HG03354 (cell line): ENCODE data around the gene MAG.

Experiments
- ATAC-seq: cut with Tn5 transposase; IDR thresholded peaks from one replicate; pipeline ENCODE4 v1.9.1; 2021; ENCODE audit warnings: mild to moderate bottlenecking; ENCODE audit not compliant: unreplicated experiment, poor library complexity, severe bottlenecking

The MAG gene

DNA sequence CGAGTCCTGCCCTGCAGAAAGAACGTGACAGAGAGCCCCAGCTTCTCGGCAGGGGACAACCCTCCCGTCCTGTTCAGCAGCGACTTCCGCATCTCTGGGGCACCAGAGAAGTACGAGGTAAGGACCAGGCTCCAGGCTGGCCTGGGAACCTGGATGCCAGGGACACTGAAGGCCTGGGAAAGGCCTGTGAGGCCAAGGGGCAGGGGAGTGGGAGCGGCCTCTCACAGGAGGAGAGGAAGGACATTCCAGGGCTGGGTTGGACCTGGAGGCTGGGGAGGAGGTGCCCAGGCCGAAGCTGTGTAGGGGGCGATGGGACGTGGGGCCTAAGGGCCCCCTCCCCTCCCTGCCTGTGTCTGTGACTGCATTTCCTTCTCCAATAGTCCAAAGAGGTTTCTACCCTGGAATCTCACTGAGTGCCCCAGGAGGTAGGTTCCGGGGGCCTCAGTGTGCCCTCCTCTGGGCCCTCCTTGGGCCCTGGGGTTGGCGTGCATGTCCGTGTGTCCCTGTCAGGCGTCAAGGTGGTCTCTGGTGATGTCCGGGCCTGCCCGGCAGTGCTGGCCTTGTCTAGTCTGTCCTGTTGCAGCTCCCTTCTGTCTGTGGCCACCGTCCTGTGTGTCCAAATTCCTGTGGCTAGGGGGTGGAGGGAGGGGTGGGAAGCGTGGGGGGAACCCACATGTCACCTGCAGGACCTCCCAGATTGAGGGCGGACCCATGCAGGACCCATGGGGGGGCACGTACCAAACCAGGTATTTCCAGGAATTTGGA lies 20.1 kb downstream of the MAG start:
- ATAC-seq: no peak

DNA sequence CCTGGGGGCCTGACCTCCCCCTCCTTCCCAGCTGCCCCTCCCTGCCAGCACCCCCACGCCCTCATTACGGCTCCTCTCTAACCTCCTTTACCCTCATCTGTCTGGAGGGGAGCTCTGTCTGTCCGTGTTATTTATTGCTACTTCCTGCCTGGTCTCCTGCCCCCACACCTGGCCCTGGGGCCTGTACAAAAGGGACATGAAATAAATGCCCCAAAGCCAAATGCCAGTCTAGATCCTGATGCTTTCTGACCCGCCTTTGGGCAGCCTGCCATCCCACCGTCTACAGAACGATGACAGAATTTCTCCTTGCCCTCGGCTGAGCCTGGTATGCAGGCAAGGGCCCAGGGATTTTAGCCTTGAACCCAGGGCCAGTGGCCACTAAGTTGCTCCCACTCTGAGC lies 21.6 kb downstream of the MAG start:
- ATAC-seq: no peak

DNA sequence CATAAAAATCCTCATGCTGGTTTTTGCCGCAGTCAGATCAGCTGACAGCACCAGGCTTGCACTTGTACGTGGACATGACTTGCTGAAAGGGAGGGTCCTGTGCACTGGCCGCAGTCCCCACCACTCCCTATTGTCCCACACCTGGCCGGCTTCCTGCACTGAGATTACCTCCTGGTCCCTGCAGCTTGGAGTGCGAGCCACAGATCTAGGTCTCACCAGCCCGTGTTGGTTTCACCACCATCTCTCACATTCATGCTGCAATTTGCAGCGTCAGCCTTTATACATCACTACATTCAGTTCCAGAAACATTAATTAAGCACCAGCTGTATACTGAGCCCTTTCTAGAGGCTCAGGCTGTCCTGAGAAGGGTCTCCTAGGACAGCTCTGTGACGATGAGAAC lies 22.1 kb downstream of the MAG start:
- ATAC-seq: no peak

DNA sequence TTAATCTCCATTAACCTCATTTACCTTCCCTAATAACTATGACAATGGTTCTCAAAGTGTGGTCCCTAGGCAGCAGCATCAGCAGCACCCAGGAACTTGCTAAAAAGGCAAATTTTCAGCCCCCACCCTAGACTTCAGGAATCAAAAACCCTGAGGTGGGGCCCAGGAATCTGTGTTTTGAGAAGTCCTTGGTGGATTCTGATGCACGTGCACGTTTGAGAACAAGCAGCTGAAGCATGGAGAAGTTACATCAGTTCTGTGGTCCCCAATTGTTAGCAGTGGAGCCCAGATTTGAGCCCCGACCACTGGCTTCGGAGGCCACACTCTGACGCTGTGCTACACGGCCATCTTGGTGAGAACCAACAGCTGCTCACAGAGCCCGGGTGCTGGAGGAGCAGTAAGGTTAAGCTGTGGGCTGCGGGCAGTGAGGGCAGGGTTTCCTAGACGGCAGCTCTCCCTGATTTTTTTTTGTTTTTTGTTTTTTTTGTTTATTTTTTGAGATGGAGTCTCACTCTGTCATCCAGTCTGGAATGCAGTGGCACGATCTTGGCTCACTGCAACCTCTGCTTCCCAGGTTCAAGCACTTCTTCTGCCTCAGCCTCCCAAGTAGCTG lies 23.0 kb downstream of the MAG start:
- no peak for ATAC-seq

DNA sequence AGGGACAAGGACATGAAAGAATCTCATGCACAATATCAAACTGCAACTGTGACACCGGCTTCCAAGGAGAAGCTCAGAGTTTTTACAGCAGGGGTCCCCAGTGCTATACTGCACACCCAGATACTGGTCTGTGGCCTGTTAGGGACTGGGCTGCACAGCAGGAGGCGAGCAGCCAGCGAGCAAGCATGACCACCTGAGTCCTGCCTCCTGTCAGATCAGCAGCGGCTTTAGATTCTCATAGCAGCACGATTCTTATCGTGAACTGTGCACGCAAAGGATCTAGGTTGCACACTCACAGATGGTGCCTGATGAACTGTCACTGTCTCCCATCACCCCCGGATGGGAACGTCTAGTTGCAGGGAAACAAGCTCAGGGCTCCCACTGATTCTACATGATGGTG lies 23.9 kb downstream of the MAG start:
- ATAC-seq: no peak

DNA sequence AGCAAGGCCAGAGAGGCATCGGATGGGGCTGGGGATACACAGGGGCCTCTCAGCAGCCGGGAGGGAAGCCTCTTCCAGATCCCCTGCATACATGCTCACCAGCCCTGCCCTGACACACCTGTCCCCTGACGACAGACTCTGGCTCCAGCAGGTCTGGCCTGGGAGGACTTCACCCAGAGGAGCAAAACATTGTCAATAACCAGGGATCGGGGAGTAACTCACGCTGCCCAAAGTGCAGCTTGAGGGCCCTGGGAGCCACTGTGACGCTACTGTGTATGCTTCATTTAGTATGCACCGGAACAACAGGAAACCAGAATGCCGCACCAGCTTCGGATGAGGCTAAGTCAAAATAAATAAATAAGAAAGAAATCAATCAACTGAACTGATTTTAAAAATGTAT lies 24.6 kb downstream of the MAG start:
- ATAC-seq: no peak

DNA sequence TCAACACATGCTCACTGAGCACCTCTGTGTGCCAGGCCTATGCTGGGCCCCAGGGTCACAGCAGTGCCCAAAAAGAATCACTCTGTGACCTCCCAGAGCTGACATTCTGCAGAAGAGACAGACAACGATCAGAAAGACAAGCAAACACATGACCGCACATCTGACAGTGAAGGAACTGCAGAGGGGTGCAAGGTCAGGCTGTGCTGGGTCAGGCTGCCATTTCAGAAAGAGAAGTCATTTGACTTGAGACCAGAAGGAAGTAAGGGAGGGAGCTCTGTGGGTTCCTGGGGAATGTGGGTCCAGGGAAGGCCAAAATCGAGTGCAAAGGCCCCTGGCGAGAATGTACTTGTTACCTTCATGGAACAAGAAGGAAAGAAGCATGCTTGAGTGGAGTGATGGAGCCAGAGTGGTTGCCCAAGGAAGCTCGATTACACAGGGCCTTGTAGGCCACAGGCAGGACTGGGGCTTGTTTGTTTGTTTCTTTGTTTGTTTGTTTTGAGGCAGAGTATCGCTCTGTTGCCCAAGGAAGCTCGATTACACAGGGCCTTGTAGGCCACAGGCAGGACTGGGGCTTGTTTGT lies 25.6 kb downstream of the MAG start:
- no peak for ATAC-seq

DNA sequence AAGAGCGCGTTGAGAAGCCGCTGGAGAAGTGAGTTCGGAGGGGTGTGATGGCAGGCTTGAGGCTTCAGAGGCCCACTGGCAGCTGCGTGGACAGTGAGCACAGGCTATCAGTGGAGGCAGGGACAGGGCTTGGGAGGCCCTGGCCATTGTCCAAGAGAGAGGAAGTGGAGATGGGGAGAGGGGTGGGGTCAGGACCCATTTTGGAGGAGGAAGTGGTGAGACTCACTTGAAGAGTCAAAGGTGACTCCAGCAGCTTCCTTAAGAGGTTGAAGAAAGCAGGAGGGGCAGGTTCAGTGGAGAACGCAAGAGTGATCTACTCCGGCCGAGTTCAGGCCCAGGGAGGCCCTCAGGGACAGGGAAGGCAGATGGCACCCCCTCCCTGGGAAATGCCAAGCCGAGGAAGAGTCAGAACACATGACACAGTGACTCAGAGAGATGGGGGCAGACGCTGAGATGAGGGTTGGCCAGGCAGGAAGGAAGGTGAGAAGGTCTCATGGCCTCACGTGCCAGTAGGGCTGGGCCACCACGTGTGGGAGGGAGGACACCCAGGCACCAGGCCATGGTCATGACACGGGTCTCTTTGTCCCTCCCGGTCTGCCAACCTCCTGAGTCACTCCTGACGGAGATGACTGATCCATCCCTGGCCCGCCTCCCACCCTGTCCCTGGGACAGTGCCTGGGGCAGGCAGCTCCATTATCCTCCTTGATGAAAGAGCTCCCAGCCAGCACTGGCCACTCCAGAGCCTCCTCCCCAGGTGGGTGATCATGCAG lies 26.9 kb downstream of the MAG start:
- no peak for ATAC-seq

DNA sequence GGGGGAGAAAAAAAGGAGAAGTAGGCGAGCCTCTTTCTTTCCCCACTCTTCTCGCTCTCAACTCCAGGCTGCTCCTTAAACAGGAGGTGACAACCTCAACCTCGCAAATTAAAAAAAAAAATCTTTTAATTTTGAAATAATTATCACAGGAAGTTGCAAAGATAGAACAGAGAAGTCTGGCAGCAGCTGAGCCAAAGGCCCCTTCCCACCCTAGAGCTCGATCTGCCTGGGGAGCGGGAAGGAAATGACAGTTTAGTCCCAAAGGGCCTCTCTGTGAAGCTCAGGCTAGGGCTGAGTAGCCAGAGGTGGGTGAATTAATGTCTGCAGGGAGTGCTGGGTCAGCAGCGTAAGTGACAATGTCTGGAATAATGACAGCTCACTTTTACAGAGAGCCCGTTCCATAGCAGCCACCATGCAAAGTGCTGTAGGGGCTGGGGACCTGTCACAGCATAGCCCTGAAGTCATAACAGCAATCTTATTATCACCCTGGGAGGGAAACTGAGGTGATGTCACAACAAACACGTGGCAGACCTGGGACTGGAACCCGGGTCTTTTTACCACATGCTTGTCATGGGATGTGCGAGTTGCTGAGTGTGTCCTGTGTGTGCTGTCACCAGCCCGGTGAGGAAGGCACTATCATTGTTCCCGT lies 28.2 kb downstream of the MAG start:
- no peak for ATAC-seq

DNA sequence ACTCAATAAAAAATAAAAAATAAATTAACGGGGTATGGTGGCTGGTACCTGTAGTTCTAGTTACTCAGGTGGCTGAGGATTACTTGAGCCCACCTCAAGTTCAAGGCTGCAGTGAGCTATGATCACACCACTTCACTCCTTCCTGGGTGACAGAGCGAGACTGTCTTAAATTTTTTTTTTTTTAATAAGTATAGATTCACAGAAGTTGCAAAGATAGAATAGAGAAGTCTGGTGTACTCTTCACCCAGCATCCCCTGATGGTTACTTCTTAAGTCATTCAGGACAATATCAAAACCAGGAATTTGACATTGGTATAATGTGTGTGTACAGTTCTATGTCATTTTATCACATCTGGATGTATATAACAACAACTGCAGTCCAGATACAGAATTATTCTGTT lies 29.3 kb downstream of the MAG start:
- ATAC-seq: no peak

DNA sequence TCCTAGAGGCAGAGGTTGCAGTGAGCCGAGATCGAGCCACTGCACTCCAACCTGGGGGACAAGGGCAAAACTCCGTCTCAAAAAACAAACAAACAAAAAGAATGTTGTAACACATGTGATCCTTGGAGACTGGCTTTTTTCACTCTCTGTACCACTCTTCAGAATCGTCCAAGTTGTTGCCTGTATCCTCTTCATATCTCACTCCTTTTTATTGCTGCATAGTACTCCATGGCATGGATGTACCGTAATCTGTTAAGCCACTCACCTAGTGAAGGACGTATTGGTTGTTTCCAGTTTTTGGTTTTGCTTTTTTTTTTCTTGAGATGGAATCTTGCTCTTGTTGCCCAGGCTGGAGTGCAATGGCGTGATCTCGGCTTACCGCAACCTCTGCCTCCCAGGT lies 30.1 kb downstream of the MAG start:
- ATAC-seq: no peak

DNA sequence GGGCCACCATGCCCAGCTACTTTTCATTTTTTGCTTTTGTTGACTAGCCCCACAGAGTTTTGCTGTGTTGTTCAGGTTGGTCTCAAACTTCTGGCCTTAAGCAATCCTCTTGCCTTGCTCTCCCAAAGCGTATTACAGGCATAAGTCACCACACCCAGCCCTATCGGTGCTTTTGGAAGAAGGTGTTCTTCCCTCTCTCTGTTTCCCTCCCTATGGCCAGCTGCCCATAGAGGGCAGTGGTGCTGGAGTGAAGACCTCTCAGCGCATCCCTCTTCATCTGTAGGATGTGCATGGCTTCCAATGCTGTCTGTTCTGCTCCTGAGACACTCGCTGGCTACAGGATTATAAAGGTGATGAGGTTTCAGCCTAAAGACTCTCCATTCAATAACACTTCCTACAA lies 35.7 kb downstream of the MAG start:
- no peak for ATAC-seq

DNA sequence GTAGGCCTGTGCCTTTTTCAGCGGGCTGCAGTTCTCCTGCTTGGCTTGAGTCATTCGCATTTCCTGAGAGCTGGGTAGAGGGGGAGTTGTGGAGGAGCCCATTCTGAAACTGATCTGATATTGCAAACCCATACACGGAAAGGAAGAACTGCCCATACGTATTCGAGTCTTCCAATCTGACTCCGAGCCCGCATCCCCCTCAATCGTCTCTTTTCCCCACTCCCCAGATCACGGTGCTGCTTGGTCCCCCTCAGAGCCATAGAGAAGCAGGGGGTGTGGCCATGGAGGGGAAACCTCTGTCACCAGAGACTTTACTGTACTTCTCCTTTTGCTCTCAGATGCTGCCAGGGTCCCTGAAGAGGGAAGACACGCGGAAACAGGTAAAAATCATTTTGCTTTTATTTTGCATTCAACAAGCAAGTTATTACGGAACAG lies 36.9 kb downstream of the MAG start, which contains the start of gene CD22:
TSS of gene CD22 (plus strand) at position 337 of the 435 bp plus-strand sequence. CDS start 2,854 bp downstream, outside the sequence.
- ATAC-seq: peak; percentile 34

DNA sequence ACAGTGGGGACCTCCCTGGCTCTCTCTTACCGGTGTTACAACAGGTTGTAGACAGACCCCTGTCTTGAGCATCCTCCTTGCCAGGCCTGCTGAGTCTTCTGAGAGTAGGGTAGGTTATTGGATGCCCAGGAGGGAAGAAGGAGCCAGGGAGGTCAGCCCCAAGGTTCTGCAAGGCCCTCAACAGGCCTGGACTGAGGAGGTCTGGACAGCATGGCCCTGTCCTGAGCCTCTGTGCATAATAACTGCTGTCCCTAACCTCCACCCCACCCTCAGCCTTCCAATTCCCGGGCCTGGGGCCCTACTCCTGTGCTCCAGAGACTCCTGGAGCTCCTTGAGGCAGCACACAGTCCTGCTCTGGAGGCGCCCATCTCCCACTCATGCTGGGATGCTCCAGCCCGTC lies 37.4 kb downstream of the MAG start:
- peak; percentile 5 for ATAC-seq

DNA sequence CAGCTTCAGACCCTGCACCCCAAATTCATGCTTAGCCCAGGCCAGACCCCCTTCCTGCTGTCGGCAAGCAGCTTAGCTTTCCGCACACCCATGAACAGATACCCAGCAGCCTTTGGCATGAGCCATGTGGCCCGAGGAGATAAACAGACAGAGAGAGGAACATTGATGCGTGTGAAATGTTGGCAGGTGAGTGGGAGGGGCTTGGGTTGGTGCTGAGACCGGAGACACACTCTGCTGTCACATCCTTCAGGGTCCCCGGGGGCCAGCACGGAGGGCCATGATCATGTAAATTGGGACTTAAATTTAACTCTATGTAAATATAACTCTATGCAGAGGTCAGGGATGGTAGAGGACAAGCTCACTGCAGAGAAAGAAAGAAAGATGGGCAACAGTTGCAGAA lies 38.5 kb downstream of the MAG start:
- ATAC-seq: peak; percentile 63

DNA sequence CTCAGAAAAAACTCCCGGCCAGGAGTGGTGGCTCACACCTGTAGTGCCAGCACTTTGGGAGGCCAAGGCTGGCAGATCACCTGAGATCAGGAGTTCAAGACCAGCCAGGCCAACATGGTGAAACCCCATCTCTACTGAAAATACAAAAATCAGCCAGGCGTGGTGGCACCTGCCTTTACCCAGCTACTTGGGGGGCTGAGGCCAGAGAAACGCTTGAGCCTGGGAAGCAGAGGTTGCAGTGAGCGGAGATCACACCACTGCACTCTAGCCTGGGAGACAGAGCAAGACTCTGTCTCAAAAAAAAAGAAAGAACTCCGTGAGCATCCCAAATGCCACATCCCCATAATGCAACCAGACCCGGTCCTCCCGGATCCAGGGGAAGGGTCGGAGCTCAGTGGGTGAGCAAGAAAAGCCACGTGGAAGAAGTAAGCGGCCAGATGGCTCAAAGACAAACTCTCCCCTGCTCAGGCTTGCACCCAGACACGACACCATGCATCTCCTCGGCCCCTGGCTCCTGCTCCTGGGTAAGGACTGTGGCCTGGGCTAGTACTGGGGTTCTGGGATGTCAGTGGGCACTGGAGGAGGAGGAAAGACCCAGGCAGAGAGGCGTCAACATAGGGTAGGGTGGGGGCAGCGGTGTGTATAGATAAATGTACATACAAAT lies 39.7 kb downstream of the MAG start:
- no peak for ATAC-seq

DNA sequence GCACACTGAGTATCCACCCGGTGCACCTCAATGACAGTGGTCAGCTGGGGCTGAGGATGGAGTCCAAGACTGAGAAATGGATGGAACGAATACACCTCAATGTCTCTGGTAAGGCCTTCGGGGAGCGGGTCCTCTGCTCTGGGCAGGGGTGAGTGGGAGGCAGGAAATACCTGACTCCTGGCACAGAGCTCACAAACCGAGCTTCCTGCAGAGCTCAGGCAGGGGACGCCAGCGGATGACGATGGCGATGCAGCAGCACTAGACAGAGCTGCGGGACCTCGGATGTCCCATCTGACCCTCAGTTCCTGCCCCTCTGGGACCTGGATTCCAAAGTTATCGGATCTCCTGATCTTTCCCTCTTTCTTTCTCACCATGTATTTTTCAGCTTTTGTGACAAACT lies 40.9 kb downstream of the MAG start:
- ATAC-seq: no peak

DNA sequence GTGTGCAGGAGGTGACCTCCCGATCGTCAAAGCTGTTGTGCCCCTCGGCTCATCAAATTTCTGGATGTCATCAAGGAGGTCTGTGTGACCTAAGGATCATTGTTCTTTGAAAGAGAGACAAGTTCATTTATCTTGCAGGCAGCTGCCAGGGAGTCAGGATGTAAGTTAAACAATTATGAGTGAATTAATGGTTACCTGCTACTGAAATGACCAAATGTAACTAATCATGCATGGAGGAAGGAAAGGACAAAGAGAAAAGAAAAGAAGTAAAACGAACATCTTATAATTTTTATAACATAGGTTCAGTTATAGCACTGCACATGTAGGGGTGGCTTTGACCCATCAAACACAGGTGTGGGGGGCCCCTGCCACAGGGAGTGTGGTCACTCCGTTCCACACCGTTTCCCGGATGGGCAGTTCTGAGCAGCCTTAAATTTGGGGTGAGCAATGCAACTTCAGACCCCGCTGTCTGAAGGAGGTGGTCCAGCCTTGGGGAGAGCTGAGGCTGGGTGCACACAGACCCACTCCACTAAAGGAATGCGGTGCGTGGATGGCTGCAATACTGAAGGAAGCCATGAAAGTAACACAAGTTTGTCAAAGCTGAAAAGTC lies 42.3 kb downstream of the MAG start:
- no peak for ATAC-seq
